HG03066 (cell line): ENCODE measurements around the gene SIMC1.

Experiments used
- ATAC-seq: cut with Tn5 transposase; IDR thresholded peaks from one replicate; pipeline ENCODE4 v1.9.1; 2021; ENCODE audit warnings: low read depth; ENCODE audit not compliant: unreplicated experiment

Gene SIMC1

DNA sequence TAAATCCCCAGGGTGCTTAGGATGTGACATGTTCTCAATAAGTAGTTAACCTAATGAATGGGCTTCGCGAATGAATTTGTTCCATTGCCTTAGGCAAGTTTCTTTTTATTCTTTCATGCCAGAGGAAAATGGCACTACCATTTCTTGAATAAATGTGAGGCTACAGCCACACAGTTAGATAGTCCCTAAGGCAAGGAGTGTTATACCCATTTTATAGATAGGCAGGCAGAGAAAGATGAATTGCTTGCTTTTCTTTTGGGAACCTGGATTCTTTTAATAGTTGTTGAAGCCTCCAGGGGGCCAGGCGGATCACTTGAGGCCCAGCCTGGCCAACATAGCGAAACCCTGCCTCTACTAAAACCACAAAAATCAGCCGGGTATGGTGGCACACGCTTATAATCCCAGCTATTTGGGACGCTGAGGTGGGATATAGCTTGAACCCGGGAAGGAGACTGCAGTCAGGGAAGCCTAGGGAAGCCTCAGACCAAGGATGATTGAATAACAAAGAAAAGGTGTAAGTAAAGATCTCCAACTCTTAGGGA is 149.2 kb downstream of the SIMC1 start:
- ATAC-seq: no peak

DNA sequence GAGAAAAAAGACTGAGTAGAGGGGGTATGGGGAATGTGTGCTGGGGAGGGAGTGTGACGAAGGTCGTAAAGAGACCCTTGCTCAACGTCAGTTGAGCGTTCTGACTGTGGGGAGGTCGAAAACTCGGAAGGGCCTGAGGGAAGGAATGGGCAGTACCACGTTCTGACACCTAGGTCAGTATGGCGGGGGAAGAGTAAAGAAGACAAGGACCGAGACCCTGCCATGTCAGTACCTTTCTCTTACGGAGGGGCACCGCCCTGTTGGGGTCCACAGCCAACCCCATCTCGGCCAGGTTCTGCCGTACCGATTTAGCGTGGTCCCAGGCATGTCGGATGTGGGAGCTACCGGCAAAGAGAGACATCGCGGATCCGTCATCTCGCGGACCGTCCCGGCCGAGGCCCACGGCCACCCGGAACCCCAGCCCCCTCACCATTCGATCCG is 149.8 kb downstream of the SIMC1 start:
- no peak for ATAC-seq

DNA sequence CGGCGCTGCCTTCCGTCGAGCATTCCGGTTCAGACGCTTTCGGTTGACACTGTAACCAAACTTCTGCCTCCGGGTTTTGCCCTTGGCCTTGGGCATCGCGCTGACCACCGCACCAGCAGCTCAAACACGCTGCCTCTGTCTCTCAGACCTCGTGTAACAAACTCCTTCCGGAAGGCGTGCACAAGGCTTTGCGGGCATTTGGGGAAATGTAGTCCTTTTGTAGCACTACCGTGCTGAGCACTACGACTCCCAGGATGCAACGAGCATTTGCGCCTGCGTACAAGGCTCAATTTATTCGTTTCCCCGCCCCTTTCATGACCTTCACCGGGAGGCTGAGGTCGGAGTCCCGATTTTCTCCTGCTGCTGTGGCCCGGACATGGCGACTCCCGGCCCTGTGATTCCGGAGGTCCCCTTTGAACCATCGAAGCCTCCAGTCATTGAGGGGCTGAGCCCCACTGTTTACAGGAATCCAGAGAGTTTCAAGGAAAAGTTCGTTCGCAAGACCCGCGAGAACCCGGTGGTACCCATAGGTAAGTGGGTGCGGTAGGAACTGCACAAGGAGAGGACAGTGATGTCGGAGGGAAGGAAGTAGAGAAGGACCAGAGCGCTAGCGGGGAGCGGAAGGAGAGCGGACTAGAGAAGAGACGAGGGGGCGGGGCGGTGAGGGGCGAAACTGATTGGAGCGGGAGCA is 150.4 kb downstream of the SIMC1 start, which contains the start of the genes HIGD2A and NOP16:
Gene HIGD2A, plus strand, starts transcription at position 308 of the 691 bp plus-strand sequence. Its CDS starts 69 bp downstream, at position 377.
Gene NOP16, minus strand, starts transcription at position 155 of the 691 bp plus-strand sequence. Its CDS starts 59 bp downstream, at position 96.
- peak; percentile 88 for ATAC-seq

DNA sequence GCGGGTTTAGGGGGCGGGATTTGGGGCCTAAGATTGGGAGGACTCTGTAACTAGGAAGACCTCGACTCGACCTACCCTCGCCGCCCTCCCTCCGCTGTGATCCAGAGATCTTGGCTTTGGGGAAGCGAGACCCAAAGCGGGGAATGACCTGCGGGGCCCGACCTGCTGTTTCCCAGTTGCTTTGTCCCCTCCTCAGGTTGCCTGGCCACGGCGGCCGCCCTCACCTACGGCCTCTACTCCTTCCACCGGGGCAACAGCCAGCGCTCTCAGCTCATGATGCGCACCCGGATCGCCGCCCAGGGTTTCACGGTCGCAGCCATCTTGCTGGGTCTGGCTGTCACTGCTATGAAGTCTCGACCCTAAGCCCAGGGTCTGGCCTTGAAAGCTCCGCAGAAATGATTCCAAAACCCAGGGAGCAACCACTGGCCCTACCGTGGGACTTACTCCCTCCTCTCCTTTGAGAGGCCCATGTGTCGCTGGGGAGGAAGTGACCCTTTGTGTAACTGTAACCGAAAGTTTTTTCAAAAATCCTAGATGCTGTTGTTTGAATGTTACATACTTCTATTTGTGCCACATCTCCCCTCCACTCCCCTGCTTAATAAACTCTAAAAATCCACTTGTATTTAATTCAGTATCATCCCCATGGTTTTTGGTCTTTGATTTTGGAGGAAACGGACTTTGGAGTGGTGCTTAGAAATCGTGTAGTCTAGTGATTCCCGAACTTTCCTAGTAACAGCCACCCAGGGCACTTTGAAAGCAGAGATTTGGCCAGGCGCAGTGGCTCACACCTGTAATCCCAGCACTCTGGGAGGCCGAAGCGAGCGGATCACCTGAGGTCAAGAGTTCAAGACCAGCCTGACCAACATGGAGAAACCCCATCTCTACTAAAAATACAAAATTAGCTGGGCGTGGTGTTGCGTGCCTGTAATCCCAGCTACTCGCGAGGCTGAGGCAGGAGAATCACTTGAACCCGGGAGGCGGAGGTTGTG is 151.2 kb downstream of the SIMC1 start:
- ATAC-seq: peak; percentile 25

DNA sequence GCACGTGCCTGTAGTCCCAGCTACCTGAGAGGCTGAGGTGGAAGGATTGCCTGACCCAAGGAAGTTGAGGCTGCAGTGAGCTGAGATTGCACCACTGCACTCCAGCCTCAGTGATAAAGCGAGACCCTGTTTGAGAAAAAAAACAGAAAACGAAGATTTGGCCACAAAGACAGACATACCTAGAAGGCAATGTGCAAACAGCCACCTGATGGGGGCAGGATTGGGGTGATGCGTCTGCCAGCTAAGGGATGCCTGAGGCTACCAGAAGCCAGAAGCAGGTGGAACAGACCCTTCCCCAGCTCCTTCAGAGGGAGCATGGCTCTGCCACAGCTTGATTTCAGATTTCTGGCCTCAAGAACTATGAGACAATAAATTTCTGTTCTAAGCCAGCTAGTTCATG is 153.3 kb downstream of the SIMC1 start:
- no peak for ATAC-seq

DNA sequence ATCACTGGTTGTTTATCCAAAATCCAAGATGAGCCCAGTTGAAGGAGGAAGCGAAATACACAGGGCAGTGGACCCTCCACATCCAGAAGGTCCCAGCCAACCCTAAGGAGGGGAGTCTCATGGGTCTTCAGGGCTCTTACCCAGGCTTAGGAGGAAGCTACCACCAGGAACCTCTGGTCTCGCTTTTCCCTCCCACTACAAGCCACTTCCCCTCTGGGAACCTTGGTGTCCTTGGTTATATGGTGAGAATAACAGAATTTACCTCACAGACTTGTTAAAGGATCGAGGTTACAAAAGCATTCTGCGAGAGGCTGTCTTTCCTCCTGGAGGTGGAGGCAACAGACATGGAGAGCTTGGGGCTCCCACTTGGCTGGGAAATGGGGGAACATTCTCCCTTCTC is 153.8 kb downstream of the SIMC1 start:
- ATAC-seq: no peak

DNA sequence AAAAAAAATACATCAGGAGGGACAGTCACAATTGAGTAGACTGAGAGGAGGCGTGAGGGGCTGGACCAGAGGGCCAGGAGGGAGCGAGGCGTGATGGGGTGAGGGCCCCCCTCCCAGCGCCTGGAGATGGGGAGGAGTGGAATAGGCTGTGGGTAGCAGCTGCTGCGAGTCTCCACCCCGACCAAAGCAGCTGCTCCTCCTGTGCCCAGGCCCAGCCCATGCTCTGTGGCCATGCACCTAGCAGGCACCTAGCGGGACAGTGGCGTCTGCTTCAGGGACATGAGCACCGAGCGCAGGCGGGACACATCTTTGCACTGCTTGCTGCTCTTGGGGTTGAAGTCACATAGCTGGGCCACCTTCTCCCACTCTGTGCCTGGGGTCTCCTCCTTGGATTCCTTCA is 154.3 kb downstream of the SIMC1 start:
- ATAC-seq: no peak

DNA sequence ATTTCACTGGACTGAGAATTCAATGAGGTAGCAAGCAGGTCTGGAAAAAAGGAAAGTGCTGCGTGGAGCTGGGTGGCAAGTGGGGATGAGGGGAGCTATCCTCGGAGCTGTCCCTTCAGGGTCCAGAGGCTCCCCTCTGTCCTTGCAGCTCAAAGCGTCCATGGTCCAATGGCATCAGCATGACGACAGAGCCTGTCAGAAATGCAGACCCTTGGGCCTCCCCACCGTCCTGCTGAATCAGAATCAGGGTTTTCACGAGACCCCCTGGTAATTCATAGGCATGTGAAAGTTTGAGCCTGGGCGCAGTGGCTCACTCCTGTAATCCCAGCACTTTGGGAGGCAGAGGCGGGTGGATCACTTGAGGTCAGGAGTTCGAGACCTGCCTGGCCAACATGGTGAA is 155.9 kb downstream of the SIMC1 start:
- no peak for ATAC-seq

DNA sequence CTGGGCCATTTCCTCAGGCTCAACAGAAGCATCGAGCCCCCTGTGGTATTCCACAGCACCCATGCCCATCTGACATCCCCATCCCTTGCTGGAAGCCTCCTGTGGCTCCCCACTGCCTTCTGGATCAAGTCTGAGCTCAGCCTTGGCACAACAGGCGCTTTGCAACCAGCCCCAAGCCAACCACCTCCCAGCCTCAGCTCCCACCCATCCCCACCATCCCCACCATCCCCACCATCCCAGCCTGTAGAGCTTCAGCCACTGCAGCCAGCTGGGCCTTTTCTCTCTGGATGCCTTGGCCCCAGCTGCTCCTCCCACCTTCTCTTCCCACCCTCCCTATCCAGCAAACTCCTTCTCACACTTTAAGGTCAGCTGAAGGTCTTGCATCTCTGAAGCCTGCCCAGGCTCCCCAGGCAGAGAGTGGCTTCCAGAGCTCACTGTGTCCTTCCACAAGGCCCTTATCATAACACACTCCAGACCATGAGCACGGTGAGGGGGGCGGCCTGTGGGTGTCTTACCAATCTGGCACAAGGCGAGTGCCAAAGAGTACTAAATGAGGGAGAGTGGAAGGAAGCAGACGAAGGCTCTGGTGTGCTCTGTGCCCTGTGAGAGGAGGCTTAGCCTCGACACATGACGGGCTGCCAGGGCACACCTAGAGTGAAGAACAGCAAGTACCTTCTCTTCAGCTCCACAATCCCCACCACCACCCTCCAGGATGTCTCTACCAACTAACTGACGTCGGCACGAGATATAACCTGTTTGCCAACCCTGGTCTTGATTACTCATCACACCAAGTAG is 156.9 kb downstream of the SIMC1 start:
- ATAC-seq: no peak
